Measurements from ENCODE around the gene TMEM139.

TMEM139 gene

GRCh38 chr7:143265017-143265693, 19.6 kb upstream of the TMEM139 start:
- Histone ChIP-seq H3K4me3 (ENCODE audit: low read depth in 1 of 2, low read length in 1 of 2) (no peak overlapping the region), H3K27ac (no peak overlapping the region)

GRCh38 chr7:143269251-143269650, 15.5 kb upstream of the TMEM139 start:
- no peaks in the 10 kb centered on the region for H3K9me3 ChIP-seq
- H3K4me3 ChIP-seq (ENCODE audit: low read depth in 1 of 2, low read length in 1 of 2) = no peak overlapping the region
- peaks cover 34% of the 10 kb centered on the region for H3K36me3 ChIP-seq
- no peak for TF ChIP-seq CTCF (IDR thresholded peaks at IDR 0.05)
- peaks cover 9% of the 10 kb centered on the region in 2 experiments for H3K4me1 ChIP-seq (ENCODE audit: control insufficient read depth in 1 of 2, insufficient read depth in 1 of 2, low read depth in 1 of 2, low read length in 1 of 2)
- no peaks in the 10 kb centered on the region for H3K27me3 ChIP-seq
- no peak overlapping the region for H3K27ac ChIP-seq

More at GRCh38 chr7:143265017-143265693, 19.6 kb upstream of the TMEM139 start:
- H3K9me3 ChIP-seq = no peaks in the 10 kb centered on the region
- H3K4me1 ChIP-seq (ENCODE audit: control insufficient read depth in 1 of 2, insufficient read depth in 1 of 2, low read depth in 1 of 2, low read length in 1 of 2) = peaks cover 20 to 22% of the 10 kb centered on the region in 2 experiments
- no peak for TF ChIP-seq CTCF (IDR thresholded peaks at IDR 0.05)
- H3K27me3 ChIP-seq = no peaks in the 10 kb centered on the region
- H3K36me3 ChIP-seq = peaks cover 31% of the 10 kb centered on the region

GRCh38 chr7:143271240-143271639, 13.5 kb upstream of the TMEM139 start:
- Histone ChIP-seq H3K27ac (no peak overlapping the region), H3K4me1 (ENCODE audit: control insufficient read depth in 1 of 2, insufficient read depth in 1 of 2, low read depth in 1 of 2, low read length in 1 of 2) (no peaks in the 10 kb centered on the region), H3K27me3 (no peaks in the 10 kb centered on the region), H3K36me3 (peaks cover 34% of the 10 kb centered on the region), H3K4me3 (ENCODE audit: low read depth in 1 of 2, low read length in 1 of 2) (no peak overlapping the region), H3K9me3 (no peaks in the 10 kb centered on the region)
- TF ChIP-seq CTCF (IDR thresholded peaks at IDR 0.05) = no peak

GRCh38 chr7:143272871-143273270, 11.9 kb upstream of the TMEM139 start:
- no peak overlapping the region for H3K4me3 ChIP-seq (ENCODE audit: low read depth in 1 of 2, low read length in 1 of 2)
- H3K9me3 ChIP-seq = no peaks in the 10 kb centered on the region
- H3K36me3 ChIP-seq = peaks cover 26% of the 10 kb centered on the region
- H3K27ac ChIP-seq = no peak overlapping the region
- TF ChIP-seq CTCF (IDR thresholded peaks at IDR 0.05) = no peak
- H3K27me3 ChIP-seq = no peaks in the 10 kb centered on the region
- H3K4me1 ChIP-seq (ENCODE audit: control insufficient read depth in 1 of 2, insufficient read depth in 1 of 2, low read depth in 1 of 2, low read length in 1 of 2) = no peaks in the 10 kb centered on the region

- Histone ChIP-seq H3K27me3 (no peaks in the 10 kb centered on the region), H3K27ac (no peak overlapping the region), H3K36me3 (no peaks in the 10 kb centered on the region), H3K4me1 (ENCODE audit: control insufficient read depth in 1 of 2, insufficient read depth in 1 of 2, low read depth in 1 of 2, low read length in 1 of 2) (no peaks in the 10 kb centered on the region), H3K4me3 (ENCODE audit: low read depth in 1 of 2, low read length in 1 of 2) (no peak overlapping the region), H3K9me3 (no peaks in the 10 kb centered on the region)
- TF ChIP-seq CTCF (IDR thresholded peaks at IDR 0.05) = no peak
Measured at GRCh38 chr7:143279186-143280098, 5.3 kb upstream of the TMEM139 start.

All from neutrophil (primary cell).